Brain pericyte (primary cell): ENCODE results near the gene KLF12.

Source experiments
- DNase-seq: peaks from one replicate; pipeline ENCODE4 v3.0.0-alpha.2; 2012; ENCODE audit warnings: low read depth, low spot score

Gene KLF12

GRCh38 chr13:74134221-74134776 is at the start of gene KLF12:
KLF12 (minus strand) TSS chr13:74134404.
- DNase-seq: peak; percentile 68

GRCh38 chr13:74182491-74182890 is 48.3 kb upstream of the KLF12 start:
- DNase-seq: no peak

GRCh38 chr13:74174810-74175209 is 40.6 kb upstream of the KLF12 start:
- no peak for DNase-seq

GRCh38 chr13:74173822-74174221 is 39.6 kb upstream of the KLF12 start:
- no peak for DNase-seq

- DNase-seq: no peak
These were observed 37.4 kb upstream of the KLF12 start for GRCh38 chr13:74171641-74172040.

- no peak for DNase-seq
These were observed 35.5 kb upstream of the KLF12 start for GRCh38 chr13:74169676-74170075.

- DNase-seq: no peak
These were observed 34.1 kb upstream of the KLF12 start for GRCh38 chr13:74168263-74168675.

- DNase-seq: no peak
These were observed 32.2 kb upstream of the KLF12 start for GRCh38 chr13:74166261-74167004.

GRCh38 chr13:74162782-74163181 is 28.6 kb upstream of the KLF12 start:
- DNase-seq: no peak

- no peak for DNase-seq
These were observed 27.9 kb upstream of the KLF12 start for GRCh38 chr13:74162135-74162534.

GRCh38 chr13:74158571-74159352 is 24.6 kb upstream of the KLF12 start:
- no peak for DNase-seq

GRCh38 chr13:74158028-74158427 is 23.8 kb upstream of the KLF12 start:
- no peak for DNase-seq

- DNase-seq: no peak
These were observed 20.8 kb upstream of the KLF12 start for GRCh38 chr13:74154981-74155380.

- DNase-seq: no peak
These were observed 19.1 kb upstream of the KLF12 start for GRCh38 chr13:74153316-74153715.

- DNase-seq: no peak
These were observed 17.7 kb upstream of the KLF12 start for GRCh38 chr13:74151859-74152258.

- no peak for DNase-seq
These were observed 14.1 kb upstream of the KLF12 start for GRCh38 chr13:74148352-74148751.

GRCh38 chr13:74145249-74145975 is 11.2 kb upstream of the KLF12 start:
- DNase-seq: no peak

GRCh38 chr13:74144269-74144668 is 10.1 kb upstream of the KLF12 start:
- DNase-seq: no peak

- DNase-seq: no peak
These were observed 8.1 kb upstream of the KLF12 start for GRCh38 chr13:74142257-74142656.

- DNase-seq: no peak
These were observed 4.0 kb upstream of the KLF12 start for GRCh38 chr13:74138241-74138640.

GRCh38 chr13:74136084-74136658 is 2.0 kb upstream of the KLF12 start:
- DNase-seq: no peak
